Duodenal mucosa (tissue), 2 donors: ENCODE results near the gene CHRNA10.

Experiments
- H3K27ac ChIP-seq: one replicate; pipeline ENCODE4 v1.7.0; 2013; ENCODE audit warnings: low read depth, low read length
- H3K27me3 ChIP-seq, 2 donors: one replicate each; pipeline ENCODE4 v1.7.0; 2013; ENCODE audit warnings: low read length in 2 of 2, control low read depth in 1 of 2; ENCODE audit not compliant: insufficient read depth in 2 of 2, control insufficient read depth in 1 of 2
- H3K36me3 ChIP-seq, 2 donors: one replicate each; pipeline ENCODE4 v1.7.0; 2013; ENCODE audit warnings: low read length in 2 of 2, control low read depth in 1 of 2; ENCODE audit not compliant: insufficient read depth in 2 of 2, control insufficient read depth in 1 of 2
- H3K4me1 ChIP-seq, 2 donors: one replicate each; pipeline ENCODE4 v1.7.0; 2013; ENCODE audit warnings: low read length in 2 of 2, control low read depth in 1 of 2; ENCODE audit not compliant: insufficient read depth in 2 of 2, control insufficient read depth in 1 of 2
- H3K4me3 ChIP-seq, 2 donors: one replicate each; pipeline ENCODE4 v1.7.0; 2013; ENCODE audit warnings: low read length in 2 of 2, low read depth in 1 of 2
- H3K9ac ChIP-seq, 2 donors: one replicate each; pipeline ENCODE4 v1.7.0; 2013; ENCODE audit warnings: low read length in 2 of 2, low read depth in 1 of 2
- H3K9me3 ChIP-seq, 2 donors: one replicate each; pipeline ENCODE4 v1.7.0; 2013; ENCODE audit warnings: low read length in 2 of 2, control low read depth in 1 of 2; ENCODE audit not compliant: control insufficient read depth in 1 of 2

The CHRNA10 gene

GRCh38 chr11:3685923-3686322 is 14.7 kb upstream of the CHRNA10 start:
- peaks cover 33 to 75% of the 10 kb centered on the region in 2 donors for H3K36me3 ChIP-seq
- H3K9ac ChIP-seq = no peak overlapping the region
- no peaks in the 10 kb centered on the region for H3K9me3 ChIP-seq
- H3K27ac ChIP-seq = no peak overlapping the region
- no peaks in the 10 kb centered on the region for H3K4me1 ChIP-seq
- no peak overlapping the region for H3K4me3 ChIP-seq
- H3K27me3 ChIP-seq = no peaks in the 10 kb centered on the region

- Histone ChIP-seq H3K9ac (no peak overlapping the region), H3K9me3 (no peaks in the 10 kb centered on the region), H3K27me3 (no peaks in the 10 kb centered on the region), H3K36me3 (peaks cover 35 to 82% of the 10 kb centered on the region in 2 donors), H3K4me1 (no peaks in the 10 kb centered on the region), H3K27ac (no peak overlapping the region), H3K4me3 (no peak overlapping the region)
Measured at GRCh38 chr11:3684819-3685172, 13.6 kb upstream of the CHRNA10 start.

GRCh38 chr11:3684129-3684818 is 13.1 kb upstream of the CHRNA10 start:
- no peak overlapping the region for H3K27ac ChIP-seq

GRCh38 chr11:3683039-3683438 is 11.9 kb upstream of the CHRNA10 start:
- no peak overlapping the region for H3K9ac ChIP-seq
- no peak overlapping the region for H3K4me3 ChIP-seq
- H3K36me3 ChIP-seq = peaks cover 45 to 92% of the 10 kb centered on the region in 2 donors
- H3K27me3 ChIP-seq = no peaks in the 10 kb centered on the region
- H3K4me1 ChIP-seq = no peaks in the 10 kb centered on the region
- no peaks in the 10 kb centered on the region for H3K9me3 ChIP-seq
- H3K27ac ChIP-seq = no peak overlapping the region

More at GRCh38 chr11:3684129-3684818, 13.1 kb upstream of the CHRNA10 start:
- Histone ChIP-seq H3K9me3 (no peaks in the 10 kb centered on the region), H3K4me1 (no peaks in the 10 kb centered on the region), H3K9ac (no peak overlapping the region), H3K36me3 (peaks cover 40 to 85% of the 10 kb centered on the region in 2 donors), H3K4me3 (no peak overlapping the region), H3K27me3 (no peaks in the 10 kb centered on the region)

- Histone ChIP-seq H3K9me3 (no peaks in the 10 kb centered on the region), H3K36me3 (peaks cover 60 to 97% of the 10 kb centered on the region in 2 donors), H3K9ac (no peak overlapping the region), H3K4me3 (no peak overlapping the region), H3K27me3 (no peaks in the 10 kb centered on the region), H3K4me1 (no peaks in the 10 kb centered on the region), H3K27ac (no peak overlapping the region)
Measured at GRCh38 chr11:3679077-3679476, 7.9 kb upstream of the CHRNA10 start.

- Histone ChIP-seq H3K4me1 (no peaks in the 10 kb centered on the region), H3K27ac (no peak overlapping the region), H3K4me3 (no peak overlapping the region), H3K27me3 (no peaks in the 10 kb centered on the region), H3K9ac (no peak overlapping the region), H3K9me3 (no peaks in the 10 kb centered on the region), H3K36me3 (peaks cover 62 to 97% of the 10 kb centered on the region in 2 donors)
Measured at GRCh38 chr11:3675971-3676370, 4.8 kb upstream of the CHRNA10 start.

GRCh38 chr11:3674189-3674588 is 3.0 kb upstream of the CHRNA10 start:
- no peak overlapping the region for H3K27ac ChIP-seq
- H3K4me1 ChIP-seq = no peaks in the 10 kb centered on the region
- H3K9ac ChIP-seq = no peak overlapping the region
- H3K9me3 ChIP-seq = no peaks in the 10 kb centered on the region
- H3K4me3 ChIP-seq = no peak overlapping the region
- peaks cover 56 to 97% of the 10 kb centered on the region in 2 donors for H3K36me3 ChIP-seq
- H3K27me3 ChIP-seq = no peaks in the 10 kb centered on the region

GRCh38 chr11:3669742-3670183 is 1.4 kb downstream of the CHRNA10 start:
- no peaks in the 10 kb centered on the region for H3K4me1 ChIP-seq
- H3K4me3 ChIP-seq = no peak overlapping the region
- H3K36me3 ChIP-seq = peaks cover 37 to 73% of the 10 kb centered on the region in 2 donors
- H3K27me3 ChIP-seq = no peaks in the 10 kb centered on the region
- H3K9me3 ChIP-seq = no peaks in the 10 kb centered on the region
- no peak overlapping the region for H3K9ac ChIP-seq
- H3K27ac ChIP-seq = no peak overlapping the region

- H3K27ac ChIP-seq = no peak overlapping the region
- H3K36me3 ChIP-seq = peaks cover 35 to 70% of the 10 kb centered on the region in 2 donors
- no peaks in the 10 kb centered on the region for H3K9me3 ChIP-seq
- no peaks in the 10 kb centered on the region for H3K27me3 ChIP-seq
- H3K4me3 ChIP-seq = no peak overlapping the region
- no peak overlapping the region for H3K9ac ChIP-seq
- H3K4me1 ChIP-seq = no peaks in the 10 kb centered on the region
Measured at GRCh38 chr11:3669128-3669527, 2.1 kb downstream of the CHRNA10 start.

GRCh38 chr11:3667149-3668035 is 3.8 kb downstream of the CHRNA10 start:
- Histone ChIP-seq H3K4me3 (no peak overlapping the region), H3K4me1 (no peaks in the 10 kb centered on the region), H3K36me3 (peaks cover 27 to 57% of the 10 kb centered on the region in 2 donors)

More at GRCh38 chr11:3667149-3668035, 3.8 kb downstream of the CHRNA10 start:
- Histone ChIP-seq H3K9me3 (no peaks in the 10 kb centered on the region), H3K9ac (no peak overlapping the region), H3K27ac (no peak overlapping the region), H3K27me3 (no peaks in the 10 kb centered on the region)
